Measurements from ENCODE around the gene PTPRG. TPM values are rescaled to one million over a fixed set of nuclear protein-coding genes. Genes with fewer than 3 reads are reported as not detected.

The PTPRG gene
- total RNA-seq, 2 donors from 2014 or later: 23.9 to 31.6 TPM

DNA sequence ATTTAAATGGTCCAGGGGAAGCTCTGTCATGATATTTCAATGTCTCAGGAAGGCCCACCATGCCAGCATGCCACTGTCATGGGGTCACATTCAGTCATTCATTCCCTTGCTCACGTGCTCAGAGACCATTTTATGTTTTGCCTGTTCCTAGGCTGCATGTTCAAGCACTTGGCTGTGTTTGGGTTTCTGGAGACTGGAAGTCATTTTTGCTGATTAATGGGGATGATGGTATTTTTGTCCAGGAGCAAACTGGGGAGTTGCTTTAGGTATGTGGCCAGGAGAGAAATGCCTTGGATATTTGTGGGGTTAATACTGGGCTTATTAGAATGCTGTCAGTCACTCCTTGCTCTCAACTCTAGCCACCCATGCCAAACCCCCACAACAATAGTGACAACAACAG is 303.5 kb downstream of the PTPRG start:
- no peaks in the 10 kb centered on the region for H3K27me3 ChIP-seq
- no peaks in the 10 kb centered on the region for H3K9me3 ChIP-seq
- ATAC-seq (no peak), DNase-seq (no peak)
- H3K4me3 ChIP-seq: no peak overlapping the region
- 73 to 100% methylated on average over 1 of the region's 1 CpG for WGBS, 2 donors
- H3K36me3 ChIP-seq (replicated peaks in 1 of 2; ENCODE audit: insufficient read depth in 1 of 2, low read depth in 2 of 2): no peaks in the 10 kb centered on the region
- H3K27ac ChIP-seq: no peak overlapping the region
- no peak for TF ChIP-seq POLR2A (IDR thresholded peaks at IDR 0.05)
- TF ChIP-seq, protein P1, sequence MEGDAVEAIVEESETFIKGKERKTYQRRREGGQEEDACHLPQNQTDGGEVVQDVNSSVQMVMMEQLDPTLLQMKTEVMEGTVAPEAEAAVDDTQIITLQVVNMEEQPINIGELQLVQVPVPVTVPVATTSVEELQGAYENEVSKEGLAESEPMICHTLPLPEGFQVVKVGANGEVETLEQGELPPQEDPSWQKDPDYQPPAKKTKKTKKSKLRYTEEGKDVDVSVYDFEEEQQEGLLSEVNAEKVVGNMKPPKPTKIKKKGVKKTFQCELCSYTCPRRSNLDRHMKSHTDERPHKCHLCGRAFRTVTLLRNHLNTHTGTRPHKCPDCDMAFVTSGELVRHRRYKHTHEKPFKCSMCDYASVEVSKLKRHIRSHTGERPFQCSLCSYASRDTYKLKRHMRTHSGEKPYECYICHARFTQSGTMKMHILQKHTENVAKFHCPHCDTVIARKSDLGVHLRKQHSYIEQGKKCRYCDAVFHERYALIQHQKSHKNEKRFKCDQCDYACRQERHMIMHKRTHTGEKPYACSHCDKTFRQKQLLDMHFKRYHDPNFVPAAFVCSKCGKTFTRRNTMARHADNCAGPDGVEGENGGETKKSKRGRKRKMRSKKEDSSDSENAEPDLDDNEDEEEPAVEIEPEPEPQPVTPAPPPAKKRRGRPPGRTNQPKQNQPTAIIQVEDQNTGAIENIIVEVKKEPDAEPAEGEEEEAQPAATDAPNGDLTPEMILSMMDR (IDR thresholded peaks at IDR 0.05): no peak
- intact Hi-C loops (cut with DNase I): loop anchor here (10.0 kb wide), 1 partner anchor 320 kb away; no protein-coding TSS in a partner anchor
- H3K4me1 ChIP-seq: no peaks in the 10 kb centered on the region

DNA sequence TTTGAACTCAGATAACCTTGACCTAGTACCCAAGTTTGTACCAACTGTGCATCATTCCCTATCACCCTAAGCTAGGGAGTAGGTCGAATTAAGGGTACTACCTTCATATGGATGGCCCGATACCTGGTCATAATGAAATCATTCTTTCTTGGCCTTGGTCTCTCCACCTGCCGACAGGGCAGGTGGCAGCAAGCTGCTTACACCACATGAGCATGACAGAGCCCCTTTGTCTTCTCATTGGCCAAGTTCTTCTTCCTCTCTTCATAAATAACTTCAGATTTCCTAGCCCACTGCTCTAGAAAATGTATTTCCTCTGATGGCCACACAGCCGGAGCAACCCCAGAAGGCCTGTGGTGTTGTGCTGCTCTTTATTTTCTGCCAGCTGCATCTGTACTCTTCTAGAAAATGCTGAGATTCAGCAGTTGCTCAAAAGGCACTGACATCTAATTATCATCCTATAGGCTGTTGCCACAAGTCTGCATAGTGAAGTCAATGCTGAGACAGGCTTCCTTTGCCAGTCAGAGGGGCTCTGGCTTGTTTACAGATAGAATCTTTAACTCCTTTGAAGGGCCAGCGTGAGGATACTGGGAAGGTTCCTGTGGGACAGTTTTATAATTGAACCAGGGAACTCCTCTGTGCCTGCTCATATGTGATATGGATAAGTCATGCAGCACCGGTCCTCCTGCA is 304.2 kb downstream of the PTPRG start:
- no peak for TF ChIP-seq POLR2A (IDR thresholded peaks at IDR 0.05)
- TF ChIP-seq, protein P1 (IDR thresholded peaks at IDR 0.05): no peak
- 86 to 92% methylated on average over 6 of the region's 6 CpGs for WGBS, 2 donors
- H3K9me3 ChIP-seq: no peaks in the 10 kb centered on the region
- H3K4me3 ChIP-seq: no peak overlapping the region
- ATAC-seq (no peak), DNase-seq (no peak)
- H3K4me1 ChIP-seq: no peaks in the 10 kb centered on the region
- no peak overlapping the region for H3K27ac ChIP-seq
- H3K27me3 ChIP-seq: no peaks in the 10 kb centered on the region
- intact Hi-C loops (cut with DNase I): loop anchor here (10.0 kb wide), 1 partner anchor 319 kb away; no protein-coding TSS in a partner anchor
- H3K36me3 ChIP-seq (replicated peaks in 1 of 2; ENCODE audit: insufficient read depth in 1 of 2, low read depth in 2 of 2): no peaks in the 10 kb centered on the region

DNA sequence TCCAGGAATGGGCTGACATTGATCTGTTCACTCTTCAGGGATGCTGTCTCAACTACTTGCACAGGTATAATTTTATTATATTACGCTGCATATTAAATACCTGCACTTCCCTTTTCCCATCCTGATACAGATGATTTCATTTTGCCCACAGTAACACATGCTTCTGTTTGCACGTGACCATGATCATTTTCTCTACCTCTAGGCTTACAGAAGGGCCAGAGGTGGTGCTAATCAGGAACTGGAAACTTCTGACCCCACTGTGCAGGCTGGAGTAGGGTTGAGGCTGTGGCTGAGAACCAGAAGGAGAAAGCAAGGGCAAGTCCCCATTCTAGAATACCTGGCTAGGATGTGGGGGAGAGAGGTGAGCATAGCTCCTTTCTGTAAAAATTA is 304.8 kb downstream of the PTPRG start:
- WGBS, 2 donors: 79 to 91% methylated on average over 2 of the region's 2 CpGs
- H3K27me3 ChIP-seq: no peaks in the 10 kb centered on the region
- H3K27ac ChIP-seq: no peak overlapping the region
- no peaks in the 10 kb centered on the region for H3K4me1 ChIP-seq
- intact Hi-C loops (cut with DNase I): loop anchor here (10.0 kb wide), 1 partner anchor 319 kb away; no protein-coding TSS in a partner anchor
- DNase-seq (no peak), ATAC-seq (no peak)
- H3K4me3 ChIP-seq: no peak overlapping the region
- TF ChIP-seq, protein P1 (IDR thresholded peaks at IDR 0.05): no peak
- TF ChIP-seq POLR2A (IDR thresholded peaks at IDR 0.05): no peak
- no peaks in the 10 kb centered on the region for H3K36me3 ChIP-seq (replicated peaks in 1 of 2; ENCODE audit: insufficient read depth in 1 of 2, low read depth in 2 of 2)
- no peaks in the 10 kb centered on the region for H3K9me3 ChIP-seq

DNA sequence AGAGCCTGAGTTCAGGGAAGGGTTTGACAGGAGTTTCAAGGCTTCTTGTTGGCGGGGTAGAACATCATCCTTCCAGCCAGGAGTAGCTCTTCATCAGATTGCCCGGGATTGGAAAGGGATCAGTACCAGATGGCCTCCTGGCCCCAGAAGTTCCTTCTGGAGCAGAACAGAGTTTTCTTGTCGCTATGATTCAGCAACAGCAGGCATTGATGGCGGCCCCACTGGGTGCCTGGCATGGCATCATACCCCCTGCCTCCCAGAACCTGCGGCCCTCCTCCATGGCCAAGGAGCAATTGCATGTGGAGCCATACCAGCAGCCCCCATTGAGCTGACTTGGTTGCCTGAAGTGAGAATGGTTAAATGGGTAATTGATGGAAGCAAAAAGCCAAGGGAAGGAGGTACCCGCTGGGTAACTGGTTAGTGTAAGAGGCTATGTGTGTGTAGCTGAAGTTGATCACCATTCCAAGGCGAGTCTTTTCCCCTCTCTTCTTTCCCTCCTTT is 305.6 kb downstream of the PTPRG start:
- no peak overlapping the region for H3K27ac ChIP-seq
- no peaks in the 10 kb centered on the region for H3K27me3 ChIP-seq
- no peaks in the 10 kb centered on the region for H3K9me3 ChIP-seq
- no peaks in the 10 kb centered on the region for H3K36me3 ChIP-seq (replicated peaks in 1 of 2; ENCODE audit: insufficient read depth in 1 of 2, low read depth in 2 of 2)
- 94 to 97% methylated on average over 4 to 7 of the region's 7 CpGs for WGBS, 2 donors
- intact Hi-C loops (cut with DNase I): loop anchor here (10.0 kb wide), 1 partner anchor 318 kb away; no protein-coding TSS in a partner anchor
- DNase-seq: no peak
- no peak for TF ChIP-seq POLR2A (IDR thresholded peaks at IDR 0.05)
- TF ChIP-seq, protein P1 (IDR thresholded peaks at IDR 0.05): no peak
- H3K4me1 ChIP-seq: no peaks in the 10 kb centered on the region
- H3K4me3 ChIP-seq: no peak overlapping the region
- ATAC-seq: no peak

Measured in body of pancreas (tissue), 4 donors.